Midbrain (tissue), 1 donor: ENCODE data around the gene ENOX1.

Experiments used
- DNase-seq: peaks from one replicate; lab custom pipeline; 2025; lab: John Stamatoyannopoulos, UW

The ENOX1 gene

DNA sequence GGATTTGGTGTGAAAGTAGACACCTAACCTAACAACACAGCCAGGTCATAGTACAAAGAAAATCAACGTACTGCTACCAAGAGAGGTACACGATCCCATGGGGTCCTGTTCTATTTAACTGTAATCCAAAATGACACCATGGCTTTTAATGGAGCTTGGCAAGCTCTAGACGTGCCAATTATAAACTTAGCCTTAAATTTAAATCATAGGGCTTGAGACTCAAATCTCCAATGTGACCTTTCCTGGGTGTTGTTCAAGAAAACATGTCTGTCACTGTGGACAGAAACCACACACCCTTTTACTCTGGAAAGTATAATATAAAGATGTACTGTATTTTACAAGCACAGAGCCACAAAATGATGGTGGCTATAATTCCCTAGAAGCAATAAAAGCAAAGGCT is 299.3 kb downstream of the ENOX1 start:
- no peak for DNase-seq

DNA sequence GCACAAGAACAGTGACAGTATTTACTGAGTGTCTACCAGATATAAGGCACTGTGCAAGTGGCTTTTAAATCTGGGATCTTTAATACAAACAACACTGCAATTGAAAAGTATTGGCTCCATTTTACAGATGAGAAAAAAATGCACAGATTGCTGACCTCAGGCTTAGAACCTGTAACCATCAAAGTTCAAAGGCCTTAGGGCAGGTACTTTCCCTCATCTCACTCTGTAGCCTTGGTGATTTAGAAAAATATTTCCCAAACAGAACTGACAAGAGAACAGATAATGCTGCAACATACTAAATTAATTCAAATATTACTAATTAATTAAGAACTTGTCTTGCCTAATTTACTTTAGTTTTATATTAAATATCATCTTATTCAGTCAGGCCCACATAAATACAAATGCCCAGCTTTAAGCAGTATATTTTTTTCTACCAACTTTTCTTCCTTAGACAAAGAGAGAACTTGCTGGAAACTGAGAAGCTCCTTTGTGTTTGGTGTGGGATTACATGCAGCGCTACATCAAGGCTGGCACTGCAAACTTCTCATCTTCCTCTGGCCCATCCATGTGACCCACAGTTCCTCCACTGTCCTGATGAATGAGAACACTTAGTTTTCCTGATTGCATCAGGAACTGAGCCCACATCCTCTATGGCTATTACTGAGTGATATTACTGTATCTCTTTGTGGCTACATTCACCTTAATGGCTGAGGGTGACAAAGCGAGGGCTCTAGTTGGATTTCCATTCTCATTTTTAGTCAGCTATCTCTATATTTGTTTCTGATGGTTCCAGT is 302.1 kb downstream of the ENOX1 start:
- DNase-seq = no peak

DNA sequence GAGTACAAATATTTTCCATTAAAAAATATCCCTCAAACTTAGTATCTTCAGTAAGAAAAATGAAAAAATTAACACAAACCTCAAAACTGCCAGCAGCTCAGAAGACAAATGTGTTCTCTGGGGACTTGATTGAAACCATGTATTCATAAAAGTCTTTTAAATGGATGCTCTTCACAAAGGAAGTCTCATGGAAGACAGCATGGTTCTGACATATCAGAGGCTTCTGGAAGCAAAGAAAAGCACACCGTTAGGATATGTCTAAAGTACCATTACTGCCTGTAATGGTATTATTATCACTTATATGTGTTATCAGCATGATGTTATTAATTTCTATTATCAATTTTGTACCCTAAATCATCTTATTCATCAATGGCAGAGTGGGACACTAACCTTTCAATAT is 302.8 kb downstream of the ENOX1 start:
- no peak for DNase-seq

DNA sequence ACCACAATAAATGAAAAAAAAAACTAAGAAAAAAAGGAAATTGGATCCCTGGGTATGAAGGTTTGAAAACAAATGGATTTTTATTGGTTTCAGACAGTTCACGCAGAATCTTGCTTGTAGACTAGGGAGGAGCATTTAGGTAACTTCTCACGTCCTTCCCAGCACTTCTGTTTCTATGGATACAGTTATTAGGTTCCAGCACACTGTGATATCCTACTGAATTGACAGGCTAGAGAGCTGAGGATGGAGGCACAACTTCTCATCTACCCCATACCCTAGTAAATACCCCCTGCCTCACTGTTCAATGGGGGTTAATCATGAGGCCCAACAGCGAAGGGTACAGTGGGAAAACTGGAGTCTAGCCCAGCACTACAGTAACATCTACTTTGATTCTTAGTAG is 304.1 kb downstream of the ENOX1 start:
- DNase-seq = no peak

DNA sequence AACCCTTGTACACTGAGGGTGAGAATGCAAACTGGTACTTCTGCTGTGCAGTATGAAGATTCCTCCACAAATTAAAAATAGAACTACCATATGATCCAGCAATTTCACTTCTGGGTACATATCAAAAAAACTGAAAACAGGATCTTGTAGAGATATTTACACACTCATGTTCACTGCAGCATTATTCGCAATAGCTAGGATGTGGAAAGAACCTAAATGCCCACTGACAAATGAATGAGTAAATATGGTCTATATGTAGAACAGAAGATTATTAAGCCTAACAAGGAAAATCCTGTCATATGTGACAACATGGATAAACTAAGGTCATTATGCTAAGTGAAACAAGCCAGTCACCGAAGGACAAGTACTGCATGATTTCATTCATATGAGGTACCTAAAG is 304.7 kb downstream of the ENOX1 start:
- DNase-seq = no peak

DNA sequence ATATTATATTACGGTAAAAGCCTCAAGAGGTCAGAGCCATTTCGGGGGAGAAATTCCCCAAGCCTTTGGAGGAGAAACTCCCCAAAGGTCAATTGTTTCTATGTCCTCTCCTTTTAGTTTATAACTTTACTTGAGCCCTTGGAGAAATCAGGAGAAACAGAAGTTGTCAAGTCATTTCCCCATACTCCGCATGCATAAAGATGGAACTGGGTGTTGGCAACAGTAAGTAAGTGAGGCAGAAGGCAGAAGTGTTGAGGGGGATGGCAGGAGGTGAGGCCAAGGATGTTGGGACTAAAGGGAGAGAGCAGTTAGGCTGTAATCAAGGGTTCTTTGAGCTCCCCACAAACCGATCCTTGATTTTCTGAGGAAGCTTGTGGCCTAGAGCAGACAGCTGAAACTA is 307.9 kb downstream of the ENOX1 start:
- DNase-seq = no peak

DNA sequence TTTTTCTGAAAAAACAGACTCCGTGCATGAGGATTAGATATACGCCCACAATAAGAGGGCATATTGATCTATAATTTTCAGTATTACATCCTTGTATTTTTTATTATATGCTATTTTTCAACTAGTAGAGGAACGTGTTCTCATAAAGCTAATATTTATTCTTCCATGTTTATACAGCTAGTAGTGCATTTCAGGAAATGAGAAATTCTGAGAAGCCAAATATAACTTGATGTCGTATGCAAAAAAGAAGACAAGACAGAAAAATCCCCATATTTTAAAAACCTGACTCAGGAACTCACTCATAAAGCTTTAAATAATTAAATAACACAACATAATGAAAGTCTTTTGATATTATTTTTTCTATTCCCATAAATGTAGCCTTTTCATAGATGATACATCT is 308.6 kb downstream of the ENOX1 start:
- no peak for DNase-seq

DNA sequence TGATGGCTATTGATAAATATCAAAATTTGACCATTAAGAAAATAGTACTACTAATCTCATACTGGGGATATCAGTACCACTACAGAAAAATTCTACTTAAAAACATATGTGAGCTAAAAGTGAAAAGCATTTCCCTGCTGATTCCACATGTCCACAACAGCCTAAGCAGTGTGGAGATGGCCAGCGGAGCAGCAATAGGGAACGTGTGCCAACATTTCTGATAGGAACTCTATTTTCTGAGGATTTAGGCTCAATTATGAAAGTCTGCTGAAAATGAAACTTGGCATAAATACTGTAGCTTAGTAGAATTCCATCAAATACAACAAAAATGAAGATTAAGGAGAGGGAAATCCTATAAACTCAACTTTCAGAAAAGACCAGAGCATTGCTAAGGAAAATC is 311.6 kb downstream of the ENOX1 start:
- DNase-seq = no peak

DNA sequence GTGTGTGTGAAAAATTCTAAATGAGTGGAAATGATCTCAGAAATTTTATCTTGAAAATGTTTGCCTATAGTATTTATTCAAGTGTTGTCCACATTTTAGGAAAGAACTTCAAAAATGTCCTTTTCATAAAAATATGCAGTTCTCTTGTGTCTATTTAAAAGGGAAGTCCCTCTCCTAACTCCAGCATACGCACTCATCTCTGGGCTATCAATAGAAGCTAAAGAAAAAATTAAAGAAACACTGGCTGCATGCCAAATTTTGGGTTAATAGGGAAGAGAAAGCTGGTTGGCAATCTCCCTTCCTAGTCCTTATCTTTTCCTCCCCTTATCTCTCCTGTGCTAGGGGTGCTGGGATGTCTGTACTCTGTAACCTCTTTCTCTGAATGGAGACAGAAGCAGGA is 313.3 kb downstream of the ENOX1 start:
- no peak for DNase-seq

DNA sequence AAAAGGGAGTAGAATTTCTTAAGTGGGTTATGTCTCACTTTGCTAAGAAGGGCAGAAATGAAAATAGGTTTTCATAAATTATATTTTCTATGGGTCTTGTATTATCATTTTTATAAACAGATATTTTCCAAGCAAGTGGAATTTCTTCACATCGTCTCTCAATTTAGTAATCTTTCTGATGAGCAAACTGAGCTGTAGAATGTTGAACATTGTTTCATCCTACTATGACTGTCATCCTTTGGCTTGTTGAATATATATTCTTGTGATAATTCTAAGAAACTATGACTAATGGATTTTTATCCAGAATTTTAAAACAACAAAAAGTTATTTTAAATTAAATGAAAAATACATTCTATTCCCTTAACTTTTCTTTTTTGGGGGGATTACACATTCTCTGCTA is 313.8 kb downstream of the ENOX1 start:
- no peak for DNase-seq

DNA sequence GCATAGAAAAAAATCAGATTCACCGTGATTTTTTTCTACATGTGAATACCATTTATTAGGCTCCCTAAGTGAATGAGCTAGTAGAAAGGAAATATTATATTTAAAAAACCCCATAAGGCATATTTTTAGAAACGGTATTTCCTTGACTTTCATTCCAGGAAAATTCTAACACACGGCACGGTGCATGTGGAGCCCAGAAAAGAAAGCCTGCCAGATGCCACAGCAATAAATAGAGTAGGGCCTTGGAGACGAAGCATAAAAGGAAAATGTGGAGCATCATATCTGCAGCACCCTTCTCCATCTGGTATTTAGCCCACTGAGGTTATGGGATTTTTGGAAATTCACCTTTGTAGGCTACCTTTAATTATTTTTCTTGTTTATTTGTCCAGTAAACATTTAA is 314.4 kb downstream of the ENOX1 start:
- no peak for DNase-seq

DNA sequence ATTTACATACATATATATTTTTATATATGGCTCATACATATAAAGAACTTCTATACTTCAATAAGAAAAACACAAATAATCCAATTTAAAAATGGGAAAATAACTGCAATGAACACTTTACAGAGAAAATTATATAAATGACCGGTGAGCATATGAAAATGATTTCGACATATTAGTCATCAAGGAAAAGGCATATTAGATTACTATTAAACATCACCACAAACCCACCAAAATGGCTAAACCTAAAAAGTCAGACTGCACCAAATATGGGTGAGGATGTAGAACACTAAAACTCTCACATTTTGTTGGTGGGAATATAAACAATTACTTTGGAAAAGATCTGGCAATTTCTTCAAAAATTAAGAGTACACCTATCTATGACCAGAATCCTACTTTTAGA is 316.2 kb downstream of the ENOX1 start:
- no peak for DNase-seq

DNA sequence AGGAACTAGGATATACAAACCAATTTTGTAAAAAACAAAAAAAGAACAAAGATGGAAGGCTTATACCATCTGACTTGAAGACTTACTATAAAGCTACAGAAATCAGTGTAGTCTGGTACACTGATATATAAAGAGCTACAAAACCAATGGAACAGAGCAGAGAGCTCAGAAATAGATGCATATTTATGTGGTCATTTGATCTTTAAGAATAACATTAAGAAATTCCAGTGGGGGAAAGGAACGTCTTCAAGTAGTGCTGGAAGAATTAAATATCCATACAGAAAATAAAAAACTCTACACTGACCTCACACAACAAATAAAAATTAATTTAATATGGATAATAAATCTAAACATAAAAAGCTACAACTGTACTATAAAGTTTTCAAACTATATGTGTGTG is 317.0 kb downstream of the ENOX1 start:
- no peak for DNase-seq

DNA sequence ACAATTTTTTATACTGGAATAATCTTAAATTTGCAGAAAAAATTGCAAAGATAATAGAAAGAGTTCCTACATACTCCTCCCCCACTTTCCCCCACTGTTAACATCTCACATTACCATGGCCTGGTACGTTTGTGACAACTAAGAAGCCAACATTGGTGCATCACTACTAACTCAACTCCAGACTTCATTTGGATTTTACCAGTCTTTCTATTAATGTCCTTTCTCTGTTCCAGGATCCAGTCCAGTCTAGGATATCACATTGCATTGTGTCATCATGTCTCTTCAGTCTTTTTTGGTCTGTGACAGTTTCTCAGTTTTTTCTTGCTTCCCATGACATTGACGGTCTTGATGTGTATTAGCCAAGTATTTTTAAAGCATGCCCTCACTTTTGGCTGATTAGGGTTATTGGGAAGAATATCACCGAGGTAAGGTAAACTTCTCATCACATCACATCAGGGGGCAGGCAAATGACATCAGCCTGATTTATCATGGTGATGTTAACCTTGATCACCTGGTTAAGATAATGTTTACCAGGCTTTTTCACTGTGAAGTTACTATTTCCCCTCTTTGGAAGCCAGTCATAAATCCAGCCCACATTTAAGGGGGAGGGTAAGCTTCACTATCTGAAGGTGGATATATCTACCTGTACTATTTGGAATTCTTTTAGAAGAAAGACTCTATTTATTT is 322.1 kb downstream of the ENOX1 start:
- no peak for DNase-seq

DNA sequence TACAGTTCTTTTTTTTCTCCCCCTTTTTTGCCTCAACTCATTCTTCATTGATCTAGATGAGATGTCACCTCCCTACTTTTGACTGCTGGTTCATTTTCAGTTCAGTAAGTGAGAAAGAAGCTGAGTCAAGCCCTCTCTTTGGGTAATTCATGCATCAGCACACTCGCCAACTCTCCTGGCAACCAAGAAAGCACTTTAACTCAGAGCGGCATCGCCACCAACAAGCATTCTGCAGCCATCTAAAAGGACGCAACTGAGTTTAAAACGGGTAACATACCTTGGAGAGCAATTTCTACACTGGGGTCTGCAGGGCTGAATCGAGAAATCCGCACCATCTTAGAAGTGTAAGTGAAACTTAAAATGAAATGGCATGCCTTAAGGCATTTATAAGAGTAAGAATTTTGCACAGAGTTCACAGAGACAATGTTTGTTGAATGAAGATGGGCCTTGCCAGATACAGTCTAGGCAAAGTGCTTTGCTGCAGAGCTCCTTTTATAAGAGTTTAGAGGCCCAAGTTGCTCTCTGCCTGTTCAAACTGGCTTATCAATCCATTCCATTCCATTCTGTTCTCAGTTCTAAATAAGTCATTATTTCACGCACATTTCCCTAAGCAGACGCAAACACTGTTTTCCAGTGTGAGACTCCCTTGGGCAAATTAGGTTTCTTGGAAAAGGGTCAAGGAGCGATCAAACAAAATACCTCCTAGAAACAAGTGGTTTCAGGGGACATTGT is 338.0 kb downstream of the ENOX1 start:
- DNase-seq = peak; percentile 34

DNA sequence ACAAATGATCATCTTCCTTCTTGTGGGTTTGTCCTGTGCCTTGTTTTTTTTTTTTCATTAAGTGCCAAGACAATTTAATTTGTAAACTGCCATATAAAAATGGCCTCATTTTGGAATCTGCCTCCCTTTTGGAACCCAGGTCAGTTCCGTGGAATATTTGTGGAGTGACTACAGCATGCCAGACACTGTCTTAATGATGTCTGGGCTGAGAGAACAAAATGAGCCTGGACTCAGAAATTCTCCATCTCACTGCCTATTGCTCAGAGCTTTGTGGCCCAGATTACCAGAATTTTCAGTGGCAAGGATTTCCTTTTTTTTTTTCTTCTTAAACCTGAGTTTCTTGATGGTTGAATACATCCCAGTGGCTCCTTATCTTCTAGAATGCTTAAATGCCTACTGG is 340.6 kb downstream of the ENOX1 start:
- DNase-seq = no peak

DNA sequence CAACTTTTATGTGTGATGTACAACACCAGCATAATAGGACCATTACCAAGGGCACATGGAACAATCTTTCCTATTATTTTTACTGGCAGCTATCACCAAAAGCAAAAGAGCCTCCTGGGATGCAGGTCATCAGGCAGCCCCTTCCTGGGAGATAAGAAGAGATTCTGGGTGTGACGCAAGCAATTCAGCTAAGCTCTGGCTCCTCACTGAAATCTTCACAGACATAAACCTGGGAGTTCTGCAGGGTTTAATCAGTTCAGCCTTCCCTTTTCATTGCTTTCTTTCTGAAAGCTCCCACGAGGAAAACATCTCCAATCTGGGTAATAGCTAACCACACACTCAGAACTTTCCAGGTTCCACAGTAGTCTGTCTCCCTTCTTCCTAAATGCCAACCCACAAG is 341.1 kb downstream of the ENOX1 start:
- DNase-seq = no peak

DNA sequence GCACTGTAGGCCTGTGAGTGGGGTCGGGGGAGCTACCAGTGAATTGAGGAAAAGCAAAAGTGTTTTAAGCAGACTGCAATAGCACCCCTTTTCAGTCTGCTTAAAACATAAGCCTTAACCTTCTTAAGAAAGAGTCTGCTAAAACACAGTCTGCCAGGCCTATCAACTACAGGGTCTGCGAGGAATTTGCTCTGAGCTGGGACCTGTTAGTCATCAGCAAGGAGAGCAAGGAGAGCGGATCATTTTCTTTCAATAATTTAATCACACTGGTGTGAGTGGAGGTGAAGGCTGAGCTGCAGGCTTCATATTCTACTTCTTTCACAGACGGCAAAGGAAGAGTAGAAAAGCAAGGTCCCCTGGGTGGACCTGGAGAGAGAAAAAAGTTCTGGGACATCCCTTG is 342.7 kb downstream of the ENOX1 start:
- DNase-seq = no peak

DNA sequence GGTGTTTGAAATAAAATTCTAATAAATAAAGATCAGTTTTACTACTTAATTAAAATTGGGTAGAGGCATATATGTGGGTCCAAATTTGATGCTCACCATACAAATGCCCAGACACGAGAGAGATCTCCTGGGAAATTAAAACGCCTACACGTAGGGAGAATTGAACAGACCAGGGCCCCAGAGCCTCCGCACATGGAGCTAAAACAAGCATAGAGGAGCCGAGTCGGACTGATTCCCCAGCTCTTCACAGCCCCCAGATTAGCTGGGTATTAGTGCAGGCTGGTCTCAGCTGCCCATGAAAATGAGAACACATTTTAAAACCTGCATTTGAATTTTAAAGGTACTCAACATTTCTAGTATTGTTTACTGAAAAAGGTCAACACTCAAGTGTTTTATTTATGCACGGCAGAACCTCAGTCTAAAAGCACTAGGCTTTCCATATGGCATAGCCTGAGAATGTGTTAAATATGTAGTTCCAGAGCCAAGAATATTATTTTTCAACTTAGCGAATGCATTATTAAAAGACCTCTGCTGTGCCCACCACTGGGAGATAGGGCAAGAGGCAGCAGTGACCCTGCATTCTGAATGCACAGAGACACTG is 344.8 kb downstream of the ENOX1 start:
- no peak for DNase-seq

DNA sequence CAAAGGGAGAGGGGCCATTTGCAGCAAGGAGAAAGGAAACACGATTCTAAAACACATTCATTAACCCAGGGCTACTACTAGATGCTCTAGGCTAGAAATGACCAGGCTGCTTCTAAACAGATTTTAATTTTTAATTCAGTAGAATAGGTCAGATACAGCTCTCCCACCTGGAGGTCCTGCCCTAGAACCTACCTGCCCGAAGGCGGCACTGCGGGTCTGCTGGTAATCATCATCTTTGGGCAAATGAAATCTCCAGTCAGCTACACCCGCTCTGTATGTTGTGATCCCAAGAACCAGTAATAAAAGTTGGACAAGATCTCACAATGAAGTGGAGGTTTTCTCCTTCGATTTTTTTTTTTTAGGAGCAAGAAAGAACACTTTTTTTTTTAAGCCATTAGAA is 345.3 kb downstream of the ENOX1 start:
- DNase-seq = no peak

DNA sequence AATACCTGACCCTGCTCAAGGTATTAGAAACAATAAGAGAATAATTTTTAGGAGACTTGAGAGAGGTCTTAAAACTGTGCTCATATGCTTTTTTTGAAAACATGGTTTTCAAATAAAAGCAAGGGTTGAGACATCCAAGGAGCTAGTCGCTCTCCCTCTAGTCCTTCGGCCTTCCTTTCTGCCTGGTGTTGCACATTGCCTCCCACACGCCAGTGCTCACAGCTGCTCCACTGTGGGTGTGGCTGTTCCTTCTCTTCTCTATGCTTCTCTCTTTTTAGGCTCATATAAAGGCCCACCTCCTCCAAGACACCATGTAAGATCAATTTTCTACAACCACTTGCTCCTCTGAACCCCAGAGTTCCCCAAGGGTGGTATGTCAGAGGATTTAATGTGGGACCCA is 352.6 kb downstream of the ENOX1 start:
- DNase-seq = no peak

DNA sequence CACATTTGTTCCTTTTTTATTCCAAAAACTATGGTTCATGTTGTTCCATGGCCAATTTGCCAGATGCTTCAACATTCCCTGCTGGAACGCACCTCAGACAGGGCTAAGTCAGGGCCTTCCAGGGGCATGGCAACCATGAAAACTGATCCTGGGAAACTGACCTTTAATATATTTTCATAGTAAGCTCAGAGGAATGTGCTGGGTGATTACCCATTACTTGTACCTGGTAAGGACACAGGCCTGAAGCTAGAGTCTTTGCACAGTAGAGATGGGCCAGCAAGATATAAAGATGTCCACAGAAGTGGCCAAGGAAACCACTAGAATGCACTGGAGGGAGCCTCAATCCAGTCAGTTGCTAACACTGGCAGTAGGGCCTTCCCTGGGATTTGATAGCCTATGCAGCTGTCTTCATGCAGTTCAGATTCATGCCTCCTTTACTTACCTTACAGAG is 353.1 kb downstream of the ENOX1 start:
- no peak for DNase-seq

DNA sequence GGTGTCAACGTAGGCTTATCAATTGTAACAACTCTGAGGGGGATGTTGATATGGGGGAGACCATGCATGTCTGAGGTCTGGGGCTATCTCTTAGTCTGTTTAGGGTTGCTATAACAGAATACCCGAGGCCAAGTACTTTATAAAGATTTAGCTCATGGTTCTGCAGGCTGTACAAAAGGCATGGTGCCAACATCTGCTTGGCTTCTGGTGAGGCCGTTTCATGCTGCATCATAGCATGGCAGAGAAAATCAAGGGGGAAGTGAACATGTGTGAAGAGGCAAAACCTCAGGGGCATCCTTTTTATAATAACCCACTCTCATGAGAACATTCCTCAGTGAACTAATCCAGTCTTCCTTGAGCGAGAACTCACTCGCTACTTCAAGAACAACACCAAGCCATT is 353.8 kb downstream of the ENOX1 start:
- DNase-seq = no peak
